ENCODE measurements around the gene CD22. TPM values are rescaled to one million over a fixed set of nuclear protein-coding genes. Genes with fewer than 3 reads are reported as not detected.

Gene CD22
- total RNA-seq, 4 donors from 2014 or later: 7.2 to 22.8 (median 13.4) TPM

DNA sequence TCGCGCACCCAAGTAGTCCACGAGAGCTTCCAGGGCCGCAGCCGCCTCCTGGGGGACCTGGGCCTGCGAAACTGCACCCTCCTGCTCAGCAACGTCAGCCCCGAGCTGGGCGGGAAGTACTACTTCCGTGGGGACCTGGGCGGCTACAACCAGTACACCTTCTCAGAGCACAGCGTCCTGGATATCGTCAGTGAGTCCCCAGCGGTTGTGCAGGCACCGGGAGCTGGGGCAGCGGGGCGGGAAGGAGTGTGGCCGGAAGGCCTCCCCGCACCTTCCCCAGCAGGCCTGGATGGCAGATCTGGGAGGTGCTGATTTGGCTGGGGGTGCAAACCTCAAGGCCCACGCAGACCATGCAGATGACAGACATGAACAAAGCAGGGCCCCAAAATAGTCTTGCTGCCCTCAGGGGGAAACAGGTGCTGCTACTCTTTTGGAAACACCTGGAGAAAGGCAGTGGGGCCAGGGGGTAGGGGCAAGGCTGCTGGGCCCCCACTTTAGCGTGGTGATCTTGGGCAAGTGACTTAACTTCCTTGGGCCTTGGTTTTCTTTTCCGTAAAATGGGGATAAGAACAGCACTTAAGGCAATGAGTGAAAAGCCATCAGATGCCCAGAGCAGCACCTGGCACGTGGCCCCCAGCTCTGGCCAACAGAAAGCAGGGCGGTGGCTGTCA is 33.1 kb upstream of the CD22 start:
- H3K4me3 ChIP-seq: no peak overlapping the region
- peak overlapping the region in 2 of 4 donors; percentile 45 to 81 for H3K27ac ChIP-seq
- peaks cover 0 to 74% of the 10 kb centered on the region in 2 donors for H3K27me3 ChIP-seq
- no peaks in the 10 kb centered on the region for H3K36me3 ChIP-seq
- TF ChIP-seq POLR2A (IDR thresholded peaks at IDR 0.05) (no peak), EP300 (IDR thresholded peaks at IDR 0.05) (no peak)
- TF ChIP-seq, protein P1, sequence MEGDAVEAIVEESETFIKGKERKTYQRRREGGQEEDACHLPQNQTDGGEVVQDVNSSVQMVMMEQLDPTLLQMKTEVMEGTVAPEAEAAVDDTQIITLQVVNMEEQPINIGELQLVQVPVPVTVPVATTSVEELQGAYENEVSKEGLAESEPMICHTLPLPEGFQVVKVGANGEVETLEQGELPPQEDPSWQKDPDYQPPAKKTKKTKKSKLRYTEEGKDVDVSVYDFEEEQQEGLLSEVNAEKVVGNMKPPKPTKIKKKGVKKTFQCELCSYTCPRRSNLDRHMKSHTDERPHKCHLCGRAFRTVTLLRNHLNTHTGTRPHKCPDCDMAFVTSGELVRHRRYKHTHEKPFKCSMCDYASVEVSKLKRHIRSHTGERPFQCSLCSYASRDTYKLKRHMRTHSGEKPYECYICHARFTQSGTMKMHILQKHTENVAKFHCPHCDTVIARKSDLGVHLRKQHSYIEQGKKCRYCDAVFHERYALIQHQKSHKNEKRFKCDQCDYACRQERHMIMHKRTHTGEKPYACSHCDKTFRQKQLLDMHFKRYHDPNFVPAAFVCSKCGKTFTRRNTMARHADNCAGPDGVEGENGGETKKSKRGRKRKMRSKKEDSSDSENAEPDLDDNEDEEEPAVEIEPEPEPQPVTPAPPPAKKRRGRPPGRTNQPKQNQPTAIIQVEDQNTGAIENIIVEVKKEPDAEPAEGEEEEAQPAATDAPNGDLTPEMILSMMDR (IDR thresholded peaks at IDR 0.05): no peak
- DNase-seq (ENCODE audit: low spot score in 2 of 2): no peak
- no peaks in the 10 kb centered on the region for H3K9me3 ChIP-seq
- H3K4me1 ChIP-seq: peaks cover 0 to 28% (median 3%) of the 10 kb centered on the region in 4 donors
- WGBS, 2 donors: 50 to 66% methylated on average over 17 to 24 of the region's 24 CpGs

DNA sequence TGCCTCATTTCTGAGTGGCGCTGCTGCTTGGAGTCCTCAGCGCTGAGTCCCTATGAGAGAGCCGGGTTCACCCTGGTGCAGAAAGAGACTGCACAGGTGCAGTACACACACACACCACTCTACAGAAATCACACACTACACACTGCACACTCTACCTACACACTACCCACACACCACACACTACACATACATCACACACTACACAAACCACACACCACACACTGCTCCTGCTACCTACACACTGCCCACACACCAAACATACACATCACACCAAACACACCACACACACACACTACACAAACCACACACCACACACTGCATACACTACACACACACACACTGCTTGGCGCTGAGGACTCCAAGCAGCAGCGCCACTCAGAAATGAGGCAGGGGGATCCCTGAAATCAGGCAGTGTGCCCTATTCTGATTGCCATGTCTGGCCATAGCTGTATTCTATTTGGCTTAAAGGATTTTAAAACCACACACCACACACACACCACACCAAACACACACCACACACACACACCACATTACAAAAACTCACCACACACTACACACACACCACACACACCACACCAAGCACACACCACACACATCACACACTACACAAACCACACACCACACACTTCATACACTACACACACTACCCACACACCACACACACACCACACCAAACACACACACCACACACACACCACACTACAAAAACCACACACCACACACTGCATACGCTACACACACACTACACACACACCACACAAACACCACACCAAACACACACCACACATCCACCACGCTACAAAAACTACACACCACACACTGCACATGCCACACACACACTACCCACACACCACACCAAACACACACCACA is 32.1 kb upstream of the CD22 start:
- no peak for TF ChIP-seq POLR2A (IDR thresholded peaks at IDR 0.05)
- TF ChIP-seq, protein P1 (IDR thresholded peaks at IDR 0.05): no peak
- no peak for TF ChIP-seq EP300 (IDR thresholded peaks at IDR 0.05)
- DNase-seq (ENCODE audit: low spot score in 2 of 2): no peak
- Histone ChIP-seq H3K4me3 (no peak overlapping the region), H3K36me3 (no peaks in the 10 kb centered on the region), H3K9me3 (no peaks in the 10 kb centered on the region), H3K27me3 (peaks cover 0 to 74% of the 10 kb centered on the region in 2 donors), H3K27ac (peak overlapping the region in 1 of 4 donors; percentile 9), H3K4me1 (peaks cover 0 to 27% (median 3%) of the 10 kb centered on the region in 4 donors)
- WGBS, 2 donors: 87 to 88% methylated on average over 7 of the region's 7 CpGs

DNA sequence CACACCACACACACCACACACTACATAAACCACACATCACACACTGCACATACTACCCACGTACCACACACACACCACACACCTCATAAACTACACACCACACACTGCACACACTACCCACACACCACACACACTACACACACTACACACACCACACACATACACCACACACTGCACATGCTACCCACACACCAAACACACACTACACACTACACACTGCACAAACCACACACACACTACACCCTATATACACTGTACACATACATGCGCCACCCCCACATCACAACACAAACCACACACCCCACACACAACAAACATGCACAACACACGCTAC is 31.5 kb upstream of the CD22 start:
- no peak overlapping the region for H3K27ac ChIP-seq
- TF ChIP-seq, protein P1 (IDR thresholded peaks at IDR 0.05): no peak
- TF ChIP-seq EP300 (IDR thresholded peaks at IDR 0.05): no peak
- TF ChIP-seq POLR2A (IDR thresholded peaks at IDR 0.05): no peak
- no peak overlapping the region for H3K4me3 ChIP-seq
- WGBS, 2 donors: 86 to 89% methylated on average over 3 of the region's 3 CpGs
- H3K9me3 ChIP-seq: no peaks in the 10 kb centered on the region
- peaks cover 0 to 72% of the 10 kb centered on the region in 2 donors for H3K27me3 ChIP-seq
- H3K4me1 ChIP-seq: peaks cover 0 to 27% (median 3%) of the 10 kb centered on the region in 4 donors
- no peaks in the 10 kb centered on the region for H3K36me3 ChIP-seq
- no peak for DNase-seq (ENCODE audit: low spot score in 2 of 2)

DNA sequence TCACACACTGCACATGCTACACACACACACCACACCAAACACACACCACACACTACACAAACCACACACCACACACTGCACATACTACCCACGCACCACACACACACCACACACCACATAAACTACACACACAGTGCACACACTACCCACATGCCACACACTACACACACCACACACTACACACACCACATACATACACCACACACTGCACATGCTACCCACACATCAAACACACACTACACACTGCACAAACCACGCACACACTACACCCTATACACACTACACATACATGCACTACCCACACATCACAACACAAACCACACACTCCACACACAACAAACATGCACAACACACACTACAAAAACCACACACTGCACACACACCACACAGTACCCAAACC is 31.1 kb upstream of the CD22 start:
- 87 to 90% methylated on average over 2 of the region's 2 CpGs for WGBS, 2 donors
- TF ChIP-seq EP300 (IDR thresholded peaks at IDR 0.05) (no peak), POLR2A (IDR thresholded peaks at IDR 0.05) (no peak)
- TF ChIP-seq, protein P1 (IDR thresholded peaks at IDR 0.05): no peak
- Histone ChIP-seq H3K27ac (no peak overlapping the region), H3K27me3 (peaks cover 0 to 69% of the 10 kb centered on the region in 2 donors), H3K9me3 (no peaks in the 10 kb centered on the region), H3K36me3 (no peaks in the 10 kb centered on the region), H3K4me3 (no peak overlapping the region), H3K4me1 (peaks cover 0 to 27% (median 3%) of the 10 kb centered on the region in 4 donors)
- DNase-seq (ENCODE audit: low spot score in 2 of 2): no peak

DNA sequence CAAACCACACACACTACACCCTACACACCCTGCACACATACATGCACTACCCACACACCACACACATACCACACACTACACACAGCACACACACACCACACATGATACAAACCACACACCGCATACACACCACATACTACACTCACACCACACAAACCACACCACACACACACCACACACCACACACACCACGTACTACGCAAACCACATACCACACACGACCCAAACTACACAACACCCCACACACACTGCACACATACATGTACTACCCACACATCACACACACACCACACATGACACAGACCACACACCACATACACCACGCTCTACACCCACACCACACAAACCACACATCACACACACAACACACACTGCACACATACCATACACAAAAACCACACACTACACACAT is 30.4 kb upstream of the CD22 start:
- WGBS, 2 donors: 90 to 93% methylated on average over 5 of the region's 5 CpGs
- Histone ChIP-seq H3K27ac (no peak overlapping the region), H3K4me3 (no peak overlapping the region), H3K36me3 (no peaks in the 10 kb centered on the region), H3K9me3 (no peaks in the 10 kb centered on the region), H3K27me3 (peaks cover 0 to 63% of the 10 kb centered on the region in 2 donors), H3K4me1 (peaks cover 0 to 27% (median 3%) of the 10 kb centered on the region in 4 donors)
- no peak for DNase-seq (ENCODE audit: low spot score in 2 of 2)
- TF ChIP-seq EP300 (IDR thresholded peaks at IDR 0.05): no peak
- no peak for TF ChIP-seq POLR2A (IDR thresholded peaks at IDR 0.05)
- TF ChIP-seq, protein P1 (IDR thresholded peaks at IDR 0.05): no peak

All from tibial nerve (tissue), 4 donors.